SKM-1 treated with dmso at 0.1 percent for 144 hours (cell line): Measurements from ENCODE around the gene COQ10B.
"Not testable (repeated sequence)": the region's sequence is repeated elsewhere in the genome, so short reads cannot be mapped to it uniquely, and the experiment has no call there.

Source experiments
- DNase-seq: peaks from one replicate; lab custom pipeline; 2025; ENCODE audit not compliant: unreplicated experiment; lab: John Stamatoyannopoulos, UW

Gene COQ10B

DNA sequence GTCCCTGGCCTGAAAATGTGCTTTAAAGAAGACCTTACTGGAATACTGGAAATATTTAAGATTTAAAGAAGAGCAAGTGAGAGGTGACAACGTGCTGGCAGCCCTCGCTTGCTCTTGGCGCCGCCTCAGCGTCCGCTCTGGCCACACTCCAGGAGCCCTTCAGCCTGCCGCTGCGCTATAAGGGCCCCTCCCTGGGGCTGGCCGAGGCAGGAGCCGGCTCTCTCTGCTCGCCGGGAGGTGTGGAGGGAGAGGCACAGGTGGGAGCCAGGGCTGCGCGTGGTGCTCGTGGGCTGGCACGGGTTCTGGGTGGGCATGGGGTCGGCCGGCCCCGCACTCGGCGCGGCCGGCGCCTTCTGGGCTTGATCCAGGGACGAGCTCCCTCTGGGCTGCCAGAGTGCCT, 2.9 kb upstream of the COQ10B start:
- DNase-seq, result no peak

DNA sequence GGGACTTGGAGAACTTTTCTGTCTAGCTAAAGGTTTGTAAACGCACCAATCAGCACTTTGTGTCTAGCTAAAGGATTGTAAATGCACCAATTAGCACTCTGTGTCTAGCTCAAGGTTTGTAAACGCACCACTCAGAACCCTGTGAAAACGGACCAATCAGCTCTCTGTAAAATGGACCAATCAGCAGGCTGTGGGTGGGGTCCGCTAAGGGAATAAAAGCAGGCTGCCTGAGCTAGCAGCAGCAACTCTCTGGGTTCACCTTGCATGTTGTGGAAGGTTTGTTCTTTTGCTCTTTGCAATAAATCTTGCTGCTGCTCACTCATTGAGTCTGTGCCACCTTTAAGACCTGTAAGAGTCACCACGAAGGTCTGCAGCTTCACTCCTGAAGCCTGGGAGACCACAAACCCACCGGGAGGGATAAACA, 2.4 kb upstream of the COQ10B start:
- not testable (repeated sequence) for DNase-seq

DNA sequence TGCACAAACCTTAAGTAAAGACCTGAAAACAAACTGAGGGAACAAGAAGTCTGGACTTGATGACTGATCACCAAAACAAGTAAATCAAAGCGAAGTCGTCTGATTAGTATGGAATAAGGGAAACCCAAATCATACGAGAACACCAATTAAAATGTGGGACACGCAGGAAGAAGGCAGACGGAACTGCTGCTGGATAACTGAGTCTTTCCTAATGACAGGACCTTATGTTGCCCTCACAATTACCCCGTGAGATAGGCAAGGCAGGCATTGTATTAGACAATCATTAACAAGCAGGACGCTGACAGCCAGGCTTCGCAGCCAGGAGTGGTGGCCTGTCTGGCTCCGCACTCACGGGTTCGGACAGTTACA, 614 bp upstream of the COQ10B start:
- DNase-seq, result no peak

DNA sequence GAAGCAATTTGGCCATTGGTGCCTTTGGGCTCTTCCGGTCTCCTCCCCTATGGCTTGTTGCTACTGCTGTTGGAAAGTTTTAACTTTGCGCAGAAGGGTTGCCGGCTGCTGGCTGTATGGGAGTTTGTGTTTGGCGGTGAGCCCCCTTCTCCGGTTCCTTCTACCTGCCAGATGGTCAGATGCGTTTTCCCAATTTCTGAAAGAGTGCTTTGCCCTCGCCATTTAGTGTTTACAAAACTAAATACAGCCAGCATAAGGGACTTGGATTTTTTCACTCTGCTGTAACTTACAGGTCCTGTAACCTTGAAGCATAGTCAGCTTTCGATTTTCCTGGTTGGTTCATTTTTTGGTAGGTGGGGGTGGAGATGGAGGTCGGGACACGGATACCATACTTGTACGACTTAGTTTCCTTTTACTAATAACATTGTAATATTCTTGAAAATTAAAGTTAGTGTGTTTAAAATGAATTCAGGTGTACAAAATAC, 604 bp downstream of the COQ10B start:
- peak; percentile 47 for DNase-seq

DNA sequence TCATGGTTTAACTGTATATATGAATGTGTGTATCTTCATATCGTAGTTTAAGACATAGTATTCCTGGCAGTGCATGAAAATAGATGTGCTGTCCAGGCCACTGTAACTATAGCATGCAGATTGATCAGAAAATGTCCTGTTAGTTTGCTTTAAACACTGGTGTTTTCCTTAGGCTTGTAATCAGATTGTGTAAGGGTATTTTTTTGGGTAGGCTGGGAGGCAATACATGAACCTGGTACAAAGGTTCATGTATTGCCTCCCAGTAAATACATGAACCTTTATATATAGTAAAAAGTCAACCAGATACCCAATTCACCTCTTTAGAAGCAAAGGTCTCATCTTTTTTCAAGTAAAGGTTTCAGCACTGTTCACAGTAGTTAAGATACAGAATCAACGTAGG, 1.6 kb downstream of the COQ10B start:
- DNase-seq, result no peak

DNA sequence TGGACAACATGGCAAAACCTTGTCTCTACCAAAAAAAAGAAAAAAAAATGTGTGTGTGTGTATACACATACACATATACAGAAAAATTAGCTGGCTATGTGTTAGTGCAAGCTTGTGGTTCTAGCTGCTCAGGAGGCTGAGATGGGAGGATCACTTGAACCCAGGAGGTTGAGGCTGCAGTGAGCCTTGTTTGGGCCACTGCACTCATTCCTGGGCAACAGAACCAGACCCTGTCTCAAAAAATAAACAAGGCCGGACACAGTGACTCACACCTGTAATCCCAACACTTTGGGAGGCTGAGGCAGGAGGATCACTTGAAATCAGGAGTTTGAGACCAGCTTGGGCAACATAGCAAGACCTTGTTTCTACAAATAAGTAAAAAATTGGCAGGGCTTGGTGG, 2.1 kb downstream of the COQ10B start:
- no peak for DNase-seq

DNA sequence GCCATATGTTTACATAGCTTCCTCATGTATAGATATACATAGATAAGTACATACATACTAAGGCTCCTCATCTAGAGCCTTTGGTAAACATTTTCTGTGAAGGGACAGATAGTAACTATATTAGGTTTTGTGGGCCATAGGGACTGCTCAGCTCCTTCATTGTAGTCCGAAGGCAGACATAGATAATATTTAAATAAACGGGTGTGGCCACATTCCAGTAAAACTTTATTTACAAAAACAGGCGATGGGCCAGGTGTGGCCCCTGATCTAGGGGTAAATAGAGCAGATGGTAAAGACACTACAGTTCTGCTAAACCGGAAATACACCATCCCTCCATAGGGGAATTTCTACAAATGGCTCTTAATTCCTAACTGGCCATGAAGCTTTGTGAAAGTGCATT, 7.3 kb downstream of the COQ10B start:
- no peak for DNase-seq

DNA sequence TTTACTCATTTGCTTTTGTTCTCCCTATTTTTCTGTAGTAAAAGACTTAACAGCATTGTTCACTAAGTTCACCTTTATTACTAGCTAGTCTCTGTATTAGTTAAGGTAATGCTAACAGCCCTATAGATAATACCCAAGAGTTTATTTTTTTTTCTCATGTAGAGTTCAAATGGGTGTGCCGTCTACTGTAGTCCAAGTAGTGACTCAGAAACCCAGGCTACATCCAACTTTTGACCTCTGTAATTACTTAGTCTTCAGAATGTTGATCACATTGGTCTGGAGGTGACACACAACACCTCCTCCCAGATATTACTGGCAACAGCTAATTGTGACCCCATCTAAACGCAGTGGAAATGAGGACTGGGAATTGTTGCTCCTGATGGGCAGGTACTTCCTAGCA, 7.7 kb downstream of the COQ10B start:
- DNase-seq, result no peak

DNA sequence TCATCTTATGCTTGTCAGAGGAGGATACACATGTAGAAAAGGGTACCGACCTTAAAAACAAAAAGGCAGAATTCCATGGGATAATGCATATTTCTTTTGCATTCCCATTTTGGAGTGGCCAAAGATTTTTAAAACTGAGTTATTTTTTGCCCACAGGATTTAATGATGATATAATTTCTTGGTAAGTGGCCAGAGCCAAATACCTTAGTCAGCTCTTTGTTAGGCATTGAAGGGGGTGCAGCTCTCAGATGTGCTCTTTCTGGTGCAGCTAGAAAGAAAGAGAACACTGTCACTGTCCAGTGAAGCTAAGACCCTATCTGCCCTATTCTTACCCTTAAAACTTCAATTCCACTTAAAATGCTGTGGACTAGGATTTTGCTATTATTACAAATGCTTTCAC, 10.8 kb downstream of the COQ10B start:
- no peak for DNase-seq

DNA sequence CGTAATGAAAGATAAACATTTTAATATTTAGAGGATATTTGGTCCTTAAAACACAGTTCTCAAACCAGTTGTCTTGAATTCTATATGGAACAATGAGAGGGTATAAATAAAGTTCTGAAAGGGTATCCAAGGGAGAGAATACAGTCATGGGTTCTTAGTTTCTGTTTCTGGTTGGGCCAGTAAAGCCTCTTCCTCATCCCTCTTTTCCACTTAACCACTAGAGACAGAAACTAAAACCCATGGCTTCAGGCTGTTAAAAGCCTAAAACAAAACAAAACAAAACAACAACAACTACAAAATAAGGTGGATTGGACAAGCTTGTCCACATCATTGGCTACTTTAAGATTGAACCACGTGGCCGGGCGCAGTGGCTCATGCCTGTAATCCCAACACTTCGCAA, 18.8 kb downstream of the COQ10B start:
- DNase-seq, result no peak

DNA sequence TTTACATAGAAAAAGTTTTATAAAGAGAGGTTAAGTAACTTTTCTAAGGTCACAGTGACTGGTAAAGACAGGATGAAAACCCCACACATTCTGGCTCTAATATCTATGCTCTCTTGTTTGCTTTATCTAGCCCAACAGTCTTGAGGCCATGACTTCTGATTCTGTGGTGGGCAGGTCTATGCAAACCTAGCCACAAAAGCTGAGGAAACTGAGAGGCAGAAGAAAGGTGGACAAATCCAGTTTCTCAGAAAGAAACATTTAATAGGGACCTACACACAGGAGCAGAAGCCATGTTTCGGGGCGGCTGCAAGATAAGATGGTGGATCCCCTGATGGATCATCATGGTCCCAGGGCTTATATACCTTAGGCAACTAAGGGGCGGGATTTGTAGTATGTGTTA, 24.4 kb downstream of the COQ10B start:
- no peak for DNase-seq

DNA sequence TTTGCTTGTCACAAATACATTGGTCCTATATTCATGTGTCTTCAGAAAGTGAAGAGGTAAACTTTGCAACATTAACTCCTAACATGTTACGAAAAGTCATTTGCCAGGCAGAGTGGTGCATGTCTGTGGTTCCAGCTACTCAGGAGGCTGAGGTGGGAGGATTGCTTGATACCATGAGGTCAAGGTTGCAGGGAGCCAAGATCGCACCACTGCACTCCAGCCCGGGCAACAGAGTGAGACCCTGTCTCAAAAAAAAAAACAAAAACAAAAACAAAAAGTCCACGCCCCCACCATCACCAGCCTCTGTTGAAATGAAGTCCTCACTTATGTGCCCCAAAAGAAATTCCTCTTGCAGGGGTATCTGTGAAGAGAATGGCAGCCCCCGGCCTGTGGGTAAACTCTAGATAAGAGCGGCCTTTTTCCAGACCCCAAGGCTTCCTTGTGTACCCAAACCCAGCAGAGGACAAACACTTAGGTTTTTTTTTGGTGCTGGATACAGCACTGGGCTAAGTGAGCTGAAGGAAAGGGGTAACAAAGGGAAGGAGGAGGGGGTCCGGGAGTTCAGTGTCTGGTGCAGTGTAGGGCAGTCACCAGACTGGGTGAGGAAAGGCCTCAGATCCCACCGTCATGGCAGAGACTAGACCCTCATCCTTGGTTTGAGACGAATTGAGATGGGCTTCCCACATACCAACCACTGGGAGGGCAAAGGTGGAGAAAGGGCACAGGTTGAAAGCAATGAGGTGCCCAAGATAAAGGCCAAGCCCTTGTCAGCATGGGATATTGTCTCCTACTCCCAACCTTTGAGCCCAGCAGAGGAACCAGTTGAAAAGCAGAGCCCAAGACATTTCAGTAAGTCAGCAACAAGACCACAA, 27.0 kb downstream of the COQ10B start:
- no peak for DNase-seq

DNA sequence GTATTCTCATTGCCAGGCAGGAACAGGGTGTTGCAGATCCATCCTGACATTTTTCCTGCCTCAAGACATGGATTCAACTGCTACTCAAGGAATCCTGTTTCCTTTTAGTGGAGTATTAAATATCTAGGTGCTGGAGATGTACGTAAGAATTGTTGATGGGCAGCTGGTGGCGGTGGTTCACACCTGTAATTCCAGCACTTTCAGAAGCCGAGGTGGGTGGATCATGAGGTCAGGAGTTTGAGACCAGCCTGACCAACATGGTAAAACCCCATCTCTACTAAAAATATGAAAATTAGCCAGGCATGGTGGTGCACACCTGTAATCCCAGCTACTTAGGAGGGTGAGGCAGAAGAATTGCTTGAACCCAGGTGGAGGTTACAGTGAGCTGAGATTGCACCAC, 30.9 kb downstream of the COQ10B start:
- not testable (repeated sequence) for DNase-seq

DNA sequence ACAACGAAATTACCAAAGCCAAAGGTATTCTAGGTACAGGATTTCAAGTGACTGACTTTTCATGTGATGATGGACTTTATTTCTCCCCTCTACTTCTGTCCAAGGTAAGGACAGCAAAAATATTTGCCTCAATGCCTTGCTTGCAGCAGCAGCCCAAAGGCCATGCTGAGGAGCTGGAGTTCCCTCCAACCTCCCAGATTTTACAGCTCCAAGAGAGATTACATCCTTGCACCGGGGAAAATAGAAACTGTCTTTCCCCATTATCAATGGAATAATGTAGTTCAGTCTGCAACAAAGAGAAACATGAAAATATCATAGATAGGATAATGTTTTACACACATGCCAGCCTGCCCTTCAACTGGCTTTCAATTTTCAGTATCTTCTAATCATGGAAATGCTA, 32.8 kb downstream of the COQ10B start:
- DNase-seq, result no peak

DNA sequence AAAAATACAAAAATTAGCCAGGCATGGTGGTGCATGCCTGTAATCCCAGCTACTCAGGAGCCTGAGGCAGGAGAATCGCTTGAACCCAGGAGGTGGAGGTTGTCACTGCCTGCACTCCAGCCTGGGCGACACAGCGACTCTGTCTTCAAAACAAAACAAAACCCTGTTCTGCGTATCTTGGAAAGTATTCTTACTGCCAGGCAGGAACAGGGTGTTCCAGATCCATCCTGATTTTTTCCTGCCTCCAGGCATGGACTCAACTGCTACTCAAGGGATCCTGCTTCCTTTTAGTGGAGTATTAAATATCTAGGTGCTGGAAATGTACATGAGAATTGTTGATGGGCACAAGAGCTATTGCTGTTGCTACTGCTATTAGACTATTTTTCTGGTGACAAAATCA, 34.0 kb downstream of the COQ10B start:
- DNase-seq, result no peak

DNA sequence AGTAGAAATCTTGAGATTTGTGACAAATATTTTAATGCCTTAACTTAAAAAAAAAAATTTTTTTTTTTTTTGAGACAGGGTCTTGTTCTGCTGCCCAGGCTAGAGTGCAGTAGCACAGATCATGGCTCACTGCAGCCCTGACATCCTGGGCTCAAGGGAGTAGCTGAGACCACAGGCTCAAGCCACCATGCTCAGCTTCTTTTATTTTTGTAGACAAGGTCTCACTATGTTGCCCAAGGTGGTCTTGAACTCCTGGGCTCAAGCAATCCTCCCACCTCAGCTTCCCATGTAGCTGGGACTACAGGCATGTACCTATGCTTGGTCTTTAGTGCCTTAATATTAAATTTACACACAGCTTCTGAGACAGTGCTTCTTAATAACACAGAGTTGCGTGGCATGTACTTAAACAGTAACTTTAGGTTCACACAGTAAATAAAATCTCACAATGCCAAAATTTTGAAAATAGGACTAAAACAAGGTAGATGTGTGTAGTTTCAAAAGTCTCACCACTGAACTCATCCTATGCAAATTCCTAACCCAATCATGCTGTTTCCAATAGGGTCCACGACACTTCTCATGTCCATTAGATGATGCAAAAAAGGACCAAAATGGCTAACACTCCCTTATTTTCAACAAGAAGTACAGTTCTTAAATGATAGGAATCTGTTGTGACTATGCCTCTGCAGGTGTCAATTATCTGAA, 42.2 kb downstream of the COQ10B start:
- DNase-seq, result no peak

DNA sequence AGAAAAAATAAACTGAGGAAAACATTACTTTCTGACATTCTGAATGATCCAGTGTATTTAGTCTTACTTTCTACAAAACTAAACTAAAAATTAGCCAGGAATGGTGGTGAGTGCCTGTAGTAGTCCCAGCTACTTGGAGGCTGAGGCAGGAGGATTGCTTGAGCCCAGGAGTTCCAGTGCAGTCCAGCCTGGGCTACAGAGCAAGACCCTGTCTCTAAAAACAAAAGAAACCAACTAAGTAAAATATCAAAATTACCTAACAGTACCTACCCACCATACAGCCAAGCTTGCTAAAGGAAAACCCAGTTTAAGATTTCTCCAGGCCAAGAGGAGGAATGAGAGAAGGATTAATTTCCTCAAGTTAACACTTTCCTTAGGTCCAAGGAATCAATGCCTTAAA, 43.3 kb downstream of the COQ10B start:
- no peak for DNase-seq

DNA sequence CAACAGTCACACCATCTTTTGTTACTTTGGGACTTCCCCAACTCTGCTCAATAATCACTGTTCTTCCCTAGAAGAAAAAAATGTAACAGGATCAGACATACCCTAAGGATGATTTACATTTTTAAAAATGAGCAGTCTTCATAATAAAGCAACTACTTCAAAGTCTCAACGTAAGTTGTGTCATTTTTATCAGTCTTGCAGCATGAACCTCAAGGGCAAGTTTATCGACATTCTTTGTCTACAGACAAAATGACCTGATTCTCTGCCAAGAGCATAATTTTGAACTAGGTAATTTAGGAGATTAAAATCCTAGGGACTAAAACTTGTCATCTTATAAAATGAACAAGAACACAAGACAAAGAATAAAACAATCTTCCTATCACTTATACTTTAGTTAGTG, 44.0 kb downstream of the COQ10B start:
- DNase-seq, result no peak

DNA sequence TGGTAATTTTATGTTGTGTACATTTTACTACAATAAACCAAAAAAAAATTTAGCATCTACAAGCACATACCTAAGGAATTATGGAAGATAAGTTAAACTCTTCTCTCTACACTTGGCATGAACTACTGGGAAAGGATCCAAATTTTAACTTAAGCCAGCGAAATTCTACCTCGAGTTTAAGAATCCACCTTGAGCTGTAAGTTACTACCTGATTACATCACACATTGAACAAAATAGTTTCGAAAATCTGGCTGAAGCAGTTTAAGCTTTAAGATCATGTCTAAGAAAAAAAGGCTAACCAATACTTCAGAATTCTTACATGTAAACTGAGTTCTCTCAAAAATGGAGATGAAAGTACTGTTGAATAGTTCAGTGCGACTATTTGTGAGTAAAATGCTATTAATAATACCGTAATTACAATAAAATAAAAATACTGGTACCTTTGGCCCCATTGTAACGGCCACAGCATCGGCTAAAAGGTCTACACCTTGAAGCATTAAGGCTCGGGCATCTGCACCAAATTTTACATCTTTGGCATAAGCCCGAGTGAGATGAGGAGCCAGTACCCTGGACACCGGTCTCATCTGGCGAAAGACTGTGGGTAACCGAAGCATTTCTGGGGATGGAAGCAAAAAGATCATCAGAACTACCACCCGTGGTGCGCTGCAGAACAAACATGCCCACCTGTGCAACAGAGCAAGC, 45.0 kb downstream of the COQ10B start:
- no peak for DNase-seq

DNA sequence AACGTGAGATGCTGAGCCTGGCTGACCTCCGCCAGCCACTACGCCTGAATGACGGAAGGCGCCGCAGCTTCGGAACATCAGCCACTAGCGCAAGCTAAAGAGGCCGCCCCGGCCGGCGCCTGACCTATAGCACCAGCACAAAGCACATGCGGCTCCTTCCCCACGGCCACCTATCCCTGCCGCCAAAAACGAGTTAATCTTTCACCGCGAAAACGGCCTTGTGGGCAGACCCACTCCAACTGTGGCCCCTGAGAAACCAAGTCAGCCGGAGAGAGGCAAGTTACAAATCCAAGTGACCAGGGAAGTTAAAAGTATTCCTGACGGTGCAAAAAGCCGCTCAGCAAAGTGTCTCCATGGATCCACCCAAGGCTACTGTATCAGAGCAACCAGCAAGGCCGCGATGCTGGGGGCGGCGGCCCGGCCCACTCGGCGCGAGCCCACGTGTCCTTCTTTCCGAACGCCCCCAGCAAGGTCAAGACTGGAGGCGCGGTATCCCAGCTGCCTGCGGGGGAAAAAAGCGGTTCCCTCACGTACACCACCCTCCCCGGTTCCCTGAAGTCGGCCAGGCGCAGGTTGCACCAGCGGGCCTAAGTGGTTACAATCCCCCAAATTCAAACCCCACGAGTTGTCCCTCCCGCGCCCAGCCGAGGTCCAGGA, 45.7 kb downstream of the COQ10B start:
- DNase-seq, result peak; percentile 49
